ENCODE data around the gene XAB2. TPM values are rescaled to one million over a fixed set of nuclear protein-coding genes. Genes with fewer than 3 reads are reported as not detected.

Gene XAB2
- total RNA-seq, 1 experiment from 2014 or later = 48.0 TPM

DNA sequence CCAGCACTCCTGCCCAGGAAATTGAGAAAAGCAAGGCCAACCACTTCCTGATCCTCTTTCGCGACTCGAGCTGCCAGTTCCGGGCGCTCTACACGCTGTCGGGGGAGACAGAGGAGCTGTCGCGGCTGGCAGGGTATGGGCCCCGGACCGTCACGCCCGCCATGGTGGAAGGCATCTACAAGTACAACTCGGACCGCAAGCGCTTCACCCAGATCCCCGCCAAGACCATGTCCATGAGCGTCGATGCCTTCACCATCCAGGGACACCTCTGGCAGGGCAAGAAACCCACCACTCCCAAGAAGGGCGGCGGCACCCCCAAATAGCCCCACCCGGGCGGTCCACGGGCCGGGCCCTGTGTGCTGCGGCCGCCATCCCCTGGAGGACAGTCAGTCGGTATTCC lies 11.6 kb downstream of the XAB2 start:
- Histone ChIP-seq H3K23me2 (ENCODE audit: insufficient read length, low read depth, low read length, poor library complexity, severe bottlenecking) (no peaks in the 10 kb centered on the region), H3K4me1 (ENCODE audit: insufficient read depth, low read length) (no peaks in the 10 kb centered on the region), H3K79me2 (ENCODE audit: insufficient read depth, low read length) (no peaks in the 10 kb centered on the region), H4K5ac (ENCODE audit: insufficient read length, low read depth, low read length) (no peak overlapping the region), H4K8ac (replicated peaks; ENCODE audit: insufficient read length, low read depth, low read length) (no peak overlapping the region), H3K4ac (ENCODE audit: low read depth, low read length) (no peak overlapping the region), H2BK15ac (ENCODE audit: low read depth, low read length) (no peak overlapping the region), H3K9me3 (ENCODE audit: control insufficient read depth, low read depth, low read length) (no peaks in the 10 kb centered on the region), H3K23ac (ENCODE audit: insufficient read length, low read depth, low read length) (no peak overlapping the region), H2AFZ (ENCODE audit: low read length) (no peak overlapping the region), H3K27me3 (ENCODE audit: insufficient read depth, low read length) (no peaks in the 10 kb centered on the region; the same call in 1 of the 2 replicates), H4K91ac (ENCODE audit: insufficient read length, low read depth, low read length) (no peak overlapping the region), H3K18ac (ENCODE audit: insufficient read length, low read depth, low read length) (no peak overlapping the region), H3K4me2 (ENCODE audit: insufficient read depth, insufficient read length, low read length) (no peak overlapping the region), H2BK5ac (ENCODE audit: insufficient read length, low read length) (no peak overlapping the region), H3K27ac (ENCODE audit: insufficient read length, low read depth, low read length) (no peak overlapping the region), H2BK12ac (ENCODE audit: insufficient read length, low read depth, low read length) (no peak overlapping the region), H3T11ph (ENCODE audit: low read length) (no peak overlapping the region), H2BK120ac (ENCODE audit: low read depth, low read length, poor library complexity, severe bottlenecking) (no peak overlapping the region), H3K79me1 (ENCODE audit: insufficient read depth, low read depth, low read length, poor library complexity, severe bottlenecking) (no peaks in the 10 kb centered on the region), H2BK20ac (ENCODE audit: low read depth, low read length, poor library complexity, severe bottlenecking) (no peak overlapping the region), H2AK5ac (ENCODE audit: insufficient read length, low read length) (no peak overlapping the region), H3K14ac (ENCODE audit: insufficient read depth, low read length) (no peak overlapping the region), H3K56ac (ENCODE audit: insufficient read length, low read depth, low read length) (no peak overlapping the region), H4K20me1 (ENCODE audit: control insufficient read depth, insufficient read depth, insufficient read length) (no peaks in the 10 kb centered on the region), H3K9ac (ENCODE audit: extremely low read depth, insufficient read length, low read length) (no peak overlapping the region)
- Mint-ChIP-seq H3K9me3 (no peaks in the 10 kb centered on the region), H3K36me3 (ENCODE audit: insufficient read depth in 1 of 3, low read depth in 3 of 3) (peaks cover 21 to 49% (median 47%) of the 10 kb centered on the region in 3 experiments), H3K4me3 (no peak overlapping the region), H3K27ac (peak overlapping the region in 1 of 3 experiments; percentile 67; a peak in 1 of 7 replicates), H3K4me1 (no peaks in the 10 kb centered on the region), H3K27me3 (ENCODE audit: low read depth) (no peaks in the 10 kb centered on the region)
- TF ChIP-seq, protein P1, sequence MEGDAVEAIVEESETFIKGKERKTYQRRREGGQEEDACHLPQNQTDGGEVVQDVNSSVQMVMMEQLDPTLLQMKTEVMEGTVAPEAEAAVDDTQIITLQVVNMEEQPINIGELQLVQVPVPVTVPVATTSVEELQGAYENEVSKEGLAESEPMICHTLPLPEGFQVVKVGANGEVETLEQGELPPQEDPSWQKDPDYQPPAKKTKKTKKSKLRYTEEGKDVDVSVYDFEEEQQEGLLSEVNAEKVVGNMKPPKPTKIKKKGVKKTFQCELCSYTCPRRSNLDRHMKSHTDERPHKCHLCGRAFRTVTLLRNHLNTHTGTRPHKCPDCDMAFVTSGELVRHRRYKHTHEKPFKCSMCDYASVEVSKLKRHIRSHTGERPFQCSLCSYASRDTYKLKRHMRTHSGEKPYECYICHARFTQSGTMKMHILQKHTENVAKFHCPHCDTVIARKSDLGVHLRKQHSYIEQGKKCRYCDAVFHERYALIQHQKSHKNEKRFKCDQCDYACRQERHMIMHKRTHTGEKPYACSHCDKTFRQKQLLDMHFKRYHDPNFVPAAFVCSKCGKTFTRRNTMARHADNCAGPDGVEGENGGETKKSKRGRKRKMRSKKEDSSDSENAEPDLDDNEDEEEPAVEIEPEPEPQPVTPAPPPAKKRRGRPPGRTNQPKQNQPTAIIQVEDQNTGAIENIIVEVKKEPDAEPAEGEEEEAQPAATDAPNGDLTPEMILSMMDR (conservative IDR thresholded peaks at IDR 0.05) = no peak
- WGBS (ENCODE audit: extremely low coverage, insufficient read length, low lambda C conversion rate) = no CpG with 5 or more reads among the region's 28 CpGs
- no peak for DNase-seq

All from H9 (cell line).